Mammary epithelial cell (primary cell): ENCODE results near the gene MPP1.
"Not testable (repeated sequence)": the region's sequence is repeated elsewhere in the genome, so short reads cannot be mapped to it uniquely, and the experiment has no call there.

Experiments
- EZH2 ChIP-seq: IDR thresholded peaks from 2 replicates; pipeline ENCODE4 v1.6.1; 2012; ENCODE audit warnings: low read length, inconsistent platforms, borderline replicate concordance
- TF ChIP-seq, protein P1 (sequence below), 2 donors: IDR thresholded peaks in 1 of 2; conservative IDR thresholded peaks in 1 of 2; 2 replicates each; pipeline ENCODE4 v1.5.1; 2011 to 2012; ENCODE audit warnings: inconsistent platforms in 2 of 2, low read length in 2 of 2, mild to moderate bottlenecking in 2 of 2, control low read depth in 1 of 2, low read depth in 1 of 2; ENCODE audit not compliant: insufficient read depth in 1 of 2; ENCODE audit errors: extremely low read depth in 1 of 2

DNA sequence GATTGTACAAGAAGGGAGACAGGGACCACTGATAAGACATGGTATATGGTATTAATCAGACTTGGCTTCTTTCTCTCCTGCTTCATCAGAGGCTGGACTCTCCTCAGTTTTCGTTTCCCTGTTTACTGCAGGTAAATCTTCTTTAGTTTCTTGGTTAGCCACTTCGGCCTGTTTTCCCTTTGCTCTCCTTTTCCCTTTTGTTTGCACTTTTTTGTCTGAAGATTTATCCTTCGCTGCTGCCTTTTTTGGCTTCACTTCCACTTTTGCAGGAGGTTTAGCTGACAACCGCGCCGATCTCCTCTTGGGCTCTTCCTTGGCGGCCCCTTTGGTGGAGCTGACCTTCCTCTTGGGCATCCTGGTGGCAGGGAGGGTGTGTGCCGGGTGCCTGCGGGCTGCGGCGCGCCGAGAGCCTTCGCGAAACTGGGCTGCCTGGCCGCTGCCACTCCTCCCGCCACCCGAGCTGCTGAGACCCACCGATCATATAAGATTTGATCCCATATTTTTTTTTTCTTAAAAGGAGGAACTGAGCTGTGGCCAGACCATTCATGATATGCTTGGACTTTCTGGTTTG is 11.8 kb upstream of the MPP1 start:
- TF ChIP-seq, protein P1, sequence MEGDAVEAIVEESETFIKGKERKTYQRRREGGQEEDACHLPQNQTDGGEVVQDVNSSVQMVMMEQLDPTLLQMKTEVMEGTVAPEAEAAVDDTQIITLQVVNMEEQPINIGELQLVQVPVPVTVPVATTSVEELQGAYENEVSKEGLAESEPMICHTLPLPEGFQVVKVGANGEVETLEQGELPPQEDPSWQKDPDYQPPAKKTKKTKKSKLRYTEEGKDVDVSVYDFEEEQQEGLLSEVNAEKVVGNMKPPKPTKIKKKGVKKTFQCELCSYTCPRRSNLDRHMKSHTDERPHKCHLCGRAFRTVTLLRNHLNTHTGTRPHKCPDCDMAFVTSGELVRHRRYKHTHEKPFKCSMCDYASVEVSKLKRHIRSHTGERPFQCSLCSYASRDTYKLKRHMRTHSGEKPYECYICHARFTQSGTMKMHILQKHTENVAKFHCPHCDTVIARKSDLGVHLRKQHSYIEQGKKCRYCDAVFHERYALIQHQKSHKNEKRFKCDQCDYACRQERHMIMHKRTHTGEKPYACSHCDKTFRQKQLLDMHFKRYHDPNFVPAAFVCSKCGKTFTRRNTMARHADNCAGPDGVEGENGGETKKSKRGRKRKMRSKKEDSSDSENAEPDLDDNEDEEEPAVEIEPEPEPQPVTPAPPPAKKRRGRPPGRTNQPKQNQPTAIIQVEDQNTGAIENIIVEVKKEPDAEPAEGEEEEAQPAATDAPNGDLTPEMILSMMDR (conservative IDR thresholded peaks at IDR 0.05 in 1 of 2, IDR thresholded peaks at IDR 0.05 in 1 of 2; ENCODE audit: extremely low read depth in 1 of 2, insufficient read depth in 1 of 2, low read depth in 1 of 2, low read length in 2 of 2) = not testable (repeated sequence)
- not testable (repeated sequence) for TF ChIP-seq EZH2
